Activated CD8-positive, alpha-beta memory T cell treated with anti-CD3 and anti-CD28 coated beads, Interleukin-2, amount 50 U/mL, for 1 hour (primary cell): Measurements from ENCODE around the gene S100A6.
"Not testable (repeated sequence)": the region's sequence is repeated elsewhere in the genome, so short reads cannot be mapped to it uniquely, and the experiment has no call there.

Source experiments
- DNase-seq: peaks from one replicate; pipeline ENCODE4 v3.0.0-alpha.2; 2020; ENCODE audit errors: extremely low read depth

Gene S100A6

DNA sequence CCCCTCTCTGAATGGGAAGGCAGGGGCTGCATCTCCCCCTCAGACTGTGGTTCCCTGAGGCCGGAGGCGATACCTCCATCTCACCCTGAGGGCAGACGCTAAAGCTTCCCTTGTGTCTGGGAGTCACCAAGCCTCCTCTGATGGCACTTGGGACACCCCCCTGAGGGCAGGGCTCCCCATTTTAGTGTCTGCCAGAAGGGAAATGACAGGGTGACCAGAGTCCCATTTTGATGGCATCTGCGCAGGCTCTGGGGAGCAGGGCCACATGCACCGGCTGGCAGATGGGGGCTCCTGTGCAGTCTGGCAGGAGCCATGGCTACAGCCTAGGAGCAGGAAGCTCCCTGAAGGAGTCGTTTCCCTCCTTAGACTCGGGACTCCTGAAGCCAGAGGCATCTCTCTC lies 28.2 kb upstream of the S100A6 start:
- DNase-seq: no peak

DNA sequence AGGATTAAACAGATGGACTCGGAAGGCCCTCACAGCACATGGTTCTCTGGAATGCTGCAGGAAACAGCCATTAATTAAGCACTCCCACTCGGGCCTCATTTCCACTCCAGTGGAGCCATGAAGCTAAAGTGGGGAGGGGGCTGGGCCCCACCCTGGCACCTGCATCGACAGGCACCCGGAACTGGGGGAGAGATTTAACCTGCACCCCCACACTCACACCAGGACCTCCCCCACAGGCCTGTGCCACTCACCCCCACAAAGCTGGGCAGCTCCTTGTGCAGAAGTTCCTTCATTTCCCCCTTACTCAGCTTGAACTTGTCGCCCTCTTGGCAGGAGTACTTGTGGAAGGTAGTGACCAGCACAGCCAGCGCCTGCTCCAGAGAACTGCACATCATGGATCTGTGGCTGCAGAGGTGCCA lies 27.7 kb upstream of the S100A6 start:
- DNase-seq: no peak

DNA sequence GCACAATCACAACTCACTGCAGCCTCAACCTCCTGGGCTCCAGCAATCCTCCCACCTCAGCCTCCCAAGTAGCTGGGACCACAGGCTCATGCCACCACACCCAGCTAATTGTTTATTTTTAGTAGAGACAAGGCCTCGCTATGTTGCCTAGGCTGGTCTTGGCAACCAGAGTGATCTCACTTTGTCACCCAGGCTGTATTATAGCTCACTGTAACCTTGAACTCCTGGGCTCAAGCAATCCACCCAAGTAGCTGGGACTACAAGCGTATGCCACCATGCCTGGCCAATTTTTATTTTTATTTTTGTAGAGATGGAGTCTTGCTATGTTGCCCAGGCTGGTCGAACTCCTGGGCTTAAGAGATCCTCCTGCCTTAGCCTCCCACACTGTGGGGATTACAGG lies 26.2 kb upstream of the S100A6 start:
- not testable (repeated sequence) for DNase-seq

DNA sequence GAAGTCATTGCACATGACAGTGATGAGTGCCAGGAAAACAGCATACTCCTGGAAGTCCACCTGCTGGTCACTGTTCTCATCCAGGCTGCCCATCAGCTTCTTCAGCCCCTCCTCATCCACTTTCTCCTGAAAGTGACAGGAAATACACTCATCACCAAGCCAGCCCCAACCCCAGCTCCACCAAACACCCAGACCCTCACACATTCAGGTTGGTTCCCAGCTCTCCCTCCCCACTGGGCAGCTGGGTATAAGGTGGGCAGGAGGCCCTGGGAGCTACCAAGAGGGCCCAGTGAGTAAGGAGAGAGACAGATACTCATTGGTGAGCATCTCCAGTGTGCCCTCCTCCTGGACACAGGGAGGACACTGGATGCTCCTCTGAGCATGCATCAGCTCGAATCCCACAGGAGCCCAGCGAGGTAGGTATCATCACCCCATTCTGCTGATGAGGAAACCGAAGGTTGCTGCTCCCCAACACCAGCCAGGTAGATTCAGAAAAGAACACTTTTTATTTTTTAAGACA lies 25.7 kb upstream of the S100A6 start:
- DNase-seq: no peak

DNA sequence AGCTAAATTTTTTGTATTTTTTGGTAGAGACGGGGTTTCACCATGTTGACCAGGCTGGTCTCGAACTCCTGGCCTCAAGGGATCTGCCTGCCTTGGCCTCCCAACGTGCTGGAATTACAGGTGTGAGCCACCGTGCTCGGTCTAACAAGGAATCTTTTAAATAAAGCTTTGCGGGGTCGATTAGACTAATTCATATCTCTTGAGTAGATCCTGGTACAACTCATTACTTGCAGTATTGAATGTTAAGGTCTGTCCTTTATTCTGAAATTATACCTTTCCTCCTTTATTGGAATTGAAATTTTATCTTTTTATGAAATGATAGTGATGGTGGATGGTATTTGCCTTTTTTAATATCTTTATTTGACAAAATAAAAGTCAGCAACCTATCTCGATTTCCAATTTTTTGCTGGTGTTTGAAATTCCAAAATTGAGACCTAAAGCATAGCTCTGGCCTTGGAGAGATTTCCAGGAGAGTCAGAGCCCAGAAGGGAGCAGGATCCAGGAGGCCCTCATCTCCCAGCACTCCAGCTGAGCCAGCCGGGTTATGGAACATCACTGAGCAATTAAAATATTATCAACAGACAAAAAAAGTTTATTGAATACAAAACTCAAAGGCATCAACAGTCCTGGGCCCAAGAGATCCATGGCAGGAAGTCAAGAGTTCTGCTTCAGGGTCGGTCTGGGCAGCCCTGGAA lies 25.1 kb upstream of the S100A6 start:
- no peak for DNase-seq

DNA sequence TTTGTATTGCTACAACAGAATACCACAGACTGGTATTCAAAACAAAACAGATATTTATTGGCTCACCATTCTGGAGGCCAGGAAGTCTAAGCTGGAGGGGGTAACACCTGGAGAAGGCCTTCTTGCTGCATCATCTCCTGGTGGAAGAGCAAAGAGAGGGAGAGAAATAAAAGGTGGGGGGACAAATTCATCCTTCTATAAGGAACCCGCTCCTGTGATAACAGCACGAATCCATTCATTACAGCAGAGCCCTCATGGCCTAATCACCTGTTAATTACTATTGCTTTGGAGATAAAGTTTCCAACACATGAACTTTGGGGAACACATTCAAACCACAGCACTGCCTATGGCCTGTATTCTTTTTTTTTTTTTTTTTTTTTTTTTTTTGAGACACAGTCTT lies 24.4 kb upstream of the S100A6 start:
- DNase-seq: no peak

DNA sequence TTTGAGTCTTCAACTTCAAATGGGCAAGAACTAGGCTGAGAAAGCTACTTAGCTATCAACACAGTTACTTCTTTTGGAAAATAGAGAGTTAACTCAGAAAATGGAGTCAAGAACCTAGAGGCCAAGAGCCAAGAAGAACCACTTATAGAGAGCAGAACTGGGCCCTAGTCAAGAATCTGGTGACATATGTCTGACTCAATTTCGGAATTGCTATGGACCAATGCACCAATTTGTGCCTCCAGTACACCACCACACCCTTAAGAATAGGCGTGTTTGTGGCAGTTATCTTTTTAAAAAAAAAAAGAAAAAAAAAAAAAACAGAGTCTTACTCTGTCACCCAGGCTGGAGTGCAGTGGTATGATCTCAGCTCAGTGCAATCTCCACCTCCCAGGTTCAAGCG lies 22.1 kb upstream of the S100A6 start:
- DNase-seq: no peak

DNA sequence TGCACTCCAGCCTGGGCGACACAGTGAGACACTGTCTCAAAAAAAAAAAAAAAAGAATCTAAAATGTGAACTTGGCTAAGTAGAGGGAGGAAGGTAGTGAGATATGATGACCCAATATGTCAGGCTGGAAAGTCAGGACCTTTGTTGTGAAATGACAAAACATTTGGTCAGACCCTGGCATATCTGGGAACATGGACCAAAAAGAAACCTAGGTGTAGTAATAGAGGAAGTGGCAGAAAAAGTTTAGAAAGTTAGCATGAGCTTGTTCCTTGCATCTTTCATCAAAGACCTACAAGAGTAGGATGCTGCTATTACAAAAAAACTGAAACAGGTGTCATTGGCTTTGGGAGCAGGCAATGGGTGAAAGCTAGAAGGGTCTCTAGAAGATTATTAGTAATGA lies 20.6 kb upstream of the S100A6 start:
- DNase-seq: no peak

DNA sequence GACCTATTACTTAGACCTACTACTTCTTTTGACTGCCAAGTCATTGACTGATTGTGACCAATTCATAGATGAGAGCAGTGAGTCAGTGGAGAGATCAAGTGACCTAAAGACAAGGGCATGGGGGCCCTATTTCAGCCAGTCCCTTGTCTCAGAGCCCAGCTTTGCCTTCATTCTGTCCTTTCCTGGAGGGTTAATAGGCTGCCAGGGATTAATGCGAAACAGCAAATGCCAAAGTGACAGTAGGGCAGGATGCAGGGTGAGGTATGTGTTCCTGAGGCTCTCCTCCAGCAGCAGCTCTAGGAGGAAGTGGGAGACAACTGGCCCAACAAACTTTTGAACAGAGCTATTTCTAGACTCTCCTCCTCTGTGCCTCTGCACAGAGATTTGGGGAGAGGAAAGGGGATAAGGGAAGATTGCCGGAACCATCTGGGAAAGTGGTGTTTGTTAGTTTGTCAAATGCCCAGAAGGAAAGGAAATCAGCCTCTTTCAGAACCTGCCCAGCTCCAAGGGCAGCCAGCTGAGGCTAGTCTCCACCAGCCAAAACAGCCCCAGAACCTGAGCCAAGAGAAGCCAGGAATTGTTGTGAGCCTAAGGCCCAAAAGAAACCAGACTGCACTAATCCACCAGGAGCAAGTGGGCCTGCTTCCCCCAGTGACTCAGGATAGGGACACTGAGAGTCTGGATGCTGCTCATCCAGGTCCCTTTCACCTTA lies 18.2 kb upstream of the S100A6 start:
- DNase-seq: no peak

DNA sequence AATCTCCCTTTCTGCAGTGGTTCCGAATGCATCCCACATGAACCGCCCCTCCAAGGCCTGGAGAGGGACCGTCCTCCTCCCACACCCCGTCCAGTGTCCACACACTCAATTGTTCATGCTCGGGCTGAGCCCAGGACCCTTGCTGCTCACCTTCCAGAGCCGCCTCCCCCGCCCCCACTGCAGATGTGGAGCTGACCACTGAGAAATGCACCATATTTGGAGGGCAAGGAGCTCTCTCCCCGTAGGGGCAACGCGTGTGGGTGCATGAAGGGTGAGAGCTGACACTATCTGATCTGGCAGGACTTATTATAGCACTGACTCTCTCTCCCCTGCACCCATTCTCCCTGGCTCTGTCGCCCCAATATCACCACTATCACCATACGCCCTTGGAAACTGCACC lies 17.3 kb upstream of the S100A6 start:
- no peak for DNase-seq

DNA sequence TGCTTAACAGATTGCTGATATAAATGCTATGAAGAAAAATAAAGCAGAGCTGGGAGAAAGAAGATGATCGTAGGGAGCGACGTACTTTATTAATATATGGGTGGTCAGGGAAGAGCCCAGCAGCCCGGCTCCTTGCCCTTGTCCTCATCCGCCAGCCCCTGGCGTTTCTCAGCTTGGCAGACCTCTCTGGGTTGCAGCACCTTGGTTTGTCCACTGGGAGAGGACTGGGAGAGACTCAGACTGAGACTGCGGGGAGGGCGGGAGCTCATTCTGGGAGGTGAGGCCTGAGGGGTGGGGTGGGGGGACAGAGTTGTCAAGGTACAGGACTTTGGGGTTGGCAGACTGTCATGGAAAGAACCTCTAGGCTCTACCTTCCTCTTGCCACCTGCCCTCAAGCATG lies 16.5 kb upstream of the S100A6 start:
- DNase-seq: no peak

DNA sequence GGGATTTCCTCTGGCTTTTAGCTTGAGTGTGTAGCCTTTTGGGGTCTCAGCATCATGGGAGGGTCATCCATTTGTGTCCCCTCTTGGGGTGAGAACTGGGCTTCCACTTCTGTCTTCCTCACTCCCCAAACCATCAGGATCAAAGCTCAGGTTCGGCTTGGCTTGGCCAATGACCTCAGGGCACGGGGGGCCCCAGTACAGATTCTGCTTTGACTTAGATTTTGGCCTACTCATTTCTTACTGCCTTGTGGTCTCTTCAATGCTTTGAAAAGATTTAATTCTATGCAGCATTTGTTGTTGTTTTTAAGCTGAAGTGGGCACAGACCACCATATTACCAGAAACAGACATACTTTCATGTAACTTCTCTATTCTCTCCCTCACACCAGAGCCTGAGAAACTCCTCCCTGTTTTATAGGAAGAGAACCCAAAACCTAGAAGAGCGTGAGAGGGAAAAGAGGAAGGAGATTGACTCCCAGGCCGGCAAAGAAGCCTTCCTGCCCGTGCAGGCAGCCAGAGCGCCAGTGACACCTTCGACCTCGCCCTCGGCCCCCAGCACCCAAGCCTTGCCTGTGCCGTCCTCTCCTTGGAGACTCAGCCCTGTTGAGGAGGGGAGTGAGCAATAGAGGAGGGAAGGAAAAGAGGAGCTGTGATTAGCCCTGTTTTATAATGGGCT lies 15.2 kb upstream of the S100A6 start:
- no peak for DNase-seq

DNA sequence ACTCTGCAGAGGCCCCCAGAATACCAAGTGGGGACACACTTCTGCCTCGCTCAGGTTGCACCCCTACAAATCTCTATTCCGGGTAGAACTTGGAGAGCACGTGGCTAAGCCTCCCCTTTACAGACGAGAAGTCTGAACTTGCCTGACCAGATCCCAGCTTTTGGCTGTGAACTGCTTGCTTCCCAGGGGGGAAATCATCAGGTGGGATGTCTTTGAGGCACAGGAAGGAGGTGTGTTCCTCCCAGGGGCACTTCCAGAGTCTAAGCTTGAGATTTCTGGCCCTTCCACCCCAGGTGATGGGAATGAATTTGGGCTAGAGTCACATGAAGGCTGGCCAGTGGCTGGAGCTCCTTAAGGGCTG lies 14.6 kb upstream of the S100A6 start:
- no peak for DNase-seq

DNA sequence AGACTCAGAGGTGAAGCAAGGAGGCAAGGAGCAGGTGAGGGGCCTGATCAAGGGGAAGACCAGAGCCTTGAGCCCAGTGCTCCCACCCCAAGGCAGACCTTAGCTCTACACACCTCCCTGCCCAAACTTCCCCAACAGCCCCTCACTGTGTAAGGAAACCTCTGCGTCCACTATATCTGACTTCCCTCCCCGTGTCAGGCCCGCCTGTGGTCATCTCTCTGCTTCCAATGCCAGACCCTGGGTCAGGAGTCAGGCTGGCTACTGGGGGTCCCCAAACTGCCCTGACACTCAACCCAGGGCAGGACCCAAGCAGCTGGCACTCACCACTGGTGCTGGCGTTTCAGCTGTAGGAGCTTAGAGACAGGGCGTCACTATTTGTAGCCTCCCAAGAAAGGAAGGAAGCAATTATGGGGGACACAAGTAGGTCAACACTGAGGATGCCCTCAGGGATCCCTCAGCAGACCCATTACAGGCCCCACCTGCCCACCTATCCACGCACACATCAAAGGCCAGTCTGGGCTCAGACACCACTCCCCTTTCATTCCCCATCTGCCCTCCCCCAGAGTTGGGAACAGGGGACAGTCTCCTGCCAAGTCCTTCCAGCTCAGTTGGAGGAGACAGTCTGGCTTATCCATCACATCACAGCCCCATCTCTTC lies 14.1 kb upstream of the S100A6 start:
- DNase-seq: no peak

DNA sequence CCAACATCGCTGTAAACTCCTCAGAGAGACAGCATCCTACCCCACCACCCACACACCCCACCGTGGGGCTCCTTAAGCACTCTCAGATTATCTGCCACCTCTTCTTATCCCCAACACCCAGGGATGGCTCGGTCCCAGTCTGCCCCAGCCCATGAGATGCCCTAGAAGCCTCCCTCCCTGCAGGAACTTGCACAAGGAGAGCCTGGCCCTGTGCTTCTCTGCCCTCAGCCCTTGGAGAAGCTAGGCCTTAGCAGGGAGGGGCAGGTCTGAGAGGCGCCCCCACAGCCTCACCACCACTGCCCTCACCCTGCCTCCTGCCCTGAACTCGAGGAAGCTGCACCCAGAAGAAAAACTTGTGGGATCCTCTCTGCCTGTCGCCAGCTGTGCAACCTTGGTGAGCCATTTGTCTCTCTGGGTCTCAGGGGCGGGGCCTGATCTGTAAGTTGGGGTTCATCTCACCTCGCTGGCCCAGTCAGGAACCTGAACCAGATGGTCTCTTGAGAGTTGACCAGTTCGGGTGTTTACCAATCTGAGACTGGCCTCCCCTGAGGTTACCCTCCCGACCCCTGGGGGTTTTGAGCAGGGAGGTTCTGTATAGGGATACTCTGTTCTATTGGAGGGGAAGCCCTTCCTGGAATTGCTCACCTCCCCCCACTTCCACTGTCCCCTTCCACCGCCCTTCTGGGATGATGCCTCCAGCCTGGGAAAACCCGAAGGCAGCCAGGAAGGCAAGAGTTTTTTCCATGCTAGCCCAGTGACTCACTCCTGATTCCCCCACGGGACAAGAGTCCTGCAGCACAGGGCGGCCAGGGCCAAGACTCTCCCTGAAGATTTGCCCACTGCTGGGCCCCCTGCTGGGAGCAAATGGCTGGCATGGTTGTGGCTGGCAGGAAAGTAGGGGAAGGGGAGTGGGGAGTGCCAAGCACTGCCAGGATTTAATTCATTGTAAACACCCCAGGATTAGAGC lies 13.2 kb upstream of the S100A6 start, which contains the start of gene S100A3:
TSS of gene S100A3 (minus strand) at position 537 of the 967 bp plus-strand sequence. CDS start 773 bp downstream, outside the sequence.
- DNase-seq: no peak

DNA sequence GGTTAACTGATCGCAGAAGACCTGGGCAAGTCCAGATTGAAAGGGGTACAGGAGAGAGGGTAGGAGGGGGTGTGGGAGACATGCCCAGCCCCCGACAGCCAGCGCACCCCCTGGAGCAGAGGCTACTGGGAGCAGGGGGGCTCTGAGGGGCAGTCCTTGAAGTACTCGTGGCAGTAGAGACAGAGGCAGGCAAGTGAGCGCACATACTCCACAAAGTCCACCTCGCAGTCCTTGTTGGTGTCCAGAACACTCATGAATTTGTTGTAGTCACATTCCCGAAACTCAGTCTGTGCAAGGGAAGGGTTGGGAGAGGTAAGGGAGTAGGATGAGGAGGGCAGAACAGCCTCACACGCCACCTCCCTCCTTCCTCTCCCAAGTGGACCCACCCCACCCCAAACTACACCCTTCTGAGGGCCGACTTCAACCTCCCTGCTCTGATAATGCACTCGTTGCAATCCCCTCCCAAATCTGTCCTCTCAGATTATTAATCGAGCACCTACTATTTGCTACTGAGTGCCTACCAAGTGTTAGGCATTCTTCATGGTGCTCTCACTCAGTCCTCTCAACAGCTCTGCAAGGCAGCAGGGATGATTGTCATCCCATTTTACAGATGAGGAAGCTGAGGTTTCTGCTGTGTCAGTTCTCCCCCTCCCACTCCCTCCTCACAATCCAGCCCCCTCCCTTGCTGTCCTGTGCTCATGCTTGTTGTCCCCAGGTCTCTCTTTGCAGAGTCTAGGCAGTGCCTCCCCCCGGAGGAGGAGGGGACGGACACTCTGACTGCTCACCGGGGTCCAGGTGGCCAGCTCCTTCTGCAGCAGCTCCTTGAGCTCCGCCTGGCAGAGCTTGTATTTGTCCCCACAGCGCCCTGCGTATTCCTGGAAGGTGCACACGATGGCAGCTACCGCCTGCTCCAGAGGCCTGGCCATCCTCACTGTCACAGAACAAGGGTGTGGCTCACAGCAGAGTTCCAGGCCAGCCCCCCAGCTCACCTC lies 12.1 kb upstream of the S100A6 start:
- DNase-seq: no peak

DNA sequence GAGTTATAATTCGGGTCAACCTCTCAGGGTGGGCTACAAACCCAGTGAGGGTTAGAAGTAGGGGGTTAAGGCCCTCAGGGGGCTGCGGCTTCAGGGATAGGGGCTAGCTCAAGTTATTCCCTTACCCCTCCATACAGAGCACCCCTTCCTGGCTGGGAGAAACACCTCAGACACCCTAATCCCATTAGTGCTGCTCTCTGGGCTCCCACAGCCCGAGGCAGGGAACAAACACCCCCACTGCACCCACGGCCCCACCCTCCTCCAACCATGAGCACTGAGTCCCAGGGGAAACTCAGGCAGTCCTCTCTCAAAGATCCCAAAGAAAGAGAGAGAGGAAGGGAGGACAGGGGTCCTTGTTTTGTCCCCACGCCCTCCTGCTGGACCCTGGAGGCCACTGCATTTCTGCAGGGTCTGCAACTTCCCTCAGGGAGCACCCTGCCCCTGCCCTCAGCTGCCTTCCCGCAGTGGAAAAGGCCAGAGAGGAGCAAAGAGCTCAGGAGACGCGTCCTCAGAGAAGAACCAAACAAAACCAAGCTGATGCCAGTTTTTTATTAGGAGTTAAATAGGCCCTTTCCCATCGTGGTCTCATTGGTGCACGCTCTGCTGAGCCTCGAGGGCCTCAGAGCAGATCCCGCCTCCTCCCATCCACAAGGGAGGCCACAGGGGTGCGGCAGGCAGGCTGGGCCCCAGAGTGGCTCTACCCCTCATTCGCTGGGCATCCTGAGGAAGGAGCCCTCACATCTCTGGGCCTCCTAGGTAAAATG lies 11.2 kb upstream of the S100A6 start:
- no peak for DNase-seq

DNA sequence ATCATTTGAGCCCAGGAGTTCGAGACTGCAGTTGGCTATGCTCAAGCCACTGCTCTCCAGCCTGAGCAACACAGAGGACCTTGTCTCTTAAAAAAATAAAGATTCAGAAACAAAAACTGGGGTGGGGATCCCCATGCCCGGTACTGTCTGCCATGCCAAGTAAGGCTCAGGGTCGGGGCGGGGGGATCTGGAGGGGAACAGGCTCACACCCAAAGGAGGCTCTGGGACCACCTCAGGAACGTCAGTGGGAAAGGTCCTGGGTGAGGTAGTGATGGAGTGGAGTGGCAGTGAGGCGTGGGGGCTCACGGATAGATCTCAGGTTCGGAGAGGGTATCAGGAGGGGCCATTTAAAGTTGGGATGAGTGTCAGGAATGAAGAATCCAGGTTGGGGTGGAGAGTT lies 10.6 kb upstream of the S100A6 start:
- no peak for DNase-seq
